GM15510 (cell line): ENCODE data around the gene UGT1A4.

Experiments used
- POLR2A ChIP-seq: IDR thresholded peaks from 3 replicates; pipeline ENCODE4 v1.6.1; 2011; ENCODE audit warnings: borderline replicate concordance; ENCODE audit not compliant: insufficient read length; ENCODE audit errors: extremely low read depth

Gene UGT1A4

DNA sequence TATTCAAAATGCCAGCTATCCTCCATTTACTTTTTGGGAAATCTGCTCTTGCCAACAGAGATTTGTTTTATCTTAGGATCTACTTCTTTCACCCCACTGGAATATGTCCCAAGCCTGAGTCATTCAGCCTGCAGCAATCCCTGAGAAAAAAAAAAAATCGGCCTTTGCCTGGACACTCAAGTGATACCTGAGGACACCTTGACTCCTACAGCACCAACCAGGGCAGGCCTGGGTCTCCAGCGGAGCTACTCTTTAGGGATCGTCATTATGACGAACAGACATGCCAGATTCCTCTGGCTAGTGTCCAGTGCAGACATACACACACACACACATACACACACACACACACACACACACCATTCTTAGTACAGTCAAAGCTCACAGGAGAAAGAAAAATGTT is 28.1 kb upstream of the UGT1A4 start:
- TF ChIP-seq POLR2A: no peak

DNA sequence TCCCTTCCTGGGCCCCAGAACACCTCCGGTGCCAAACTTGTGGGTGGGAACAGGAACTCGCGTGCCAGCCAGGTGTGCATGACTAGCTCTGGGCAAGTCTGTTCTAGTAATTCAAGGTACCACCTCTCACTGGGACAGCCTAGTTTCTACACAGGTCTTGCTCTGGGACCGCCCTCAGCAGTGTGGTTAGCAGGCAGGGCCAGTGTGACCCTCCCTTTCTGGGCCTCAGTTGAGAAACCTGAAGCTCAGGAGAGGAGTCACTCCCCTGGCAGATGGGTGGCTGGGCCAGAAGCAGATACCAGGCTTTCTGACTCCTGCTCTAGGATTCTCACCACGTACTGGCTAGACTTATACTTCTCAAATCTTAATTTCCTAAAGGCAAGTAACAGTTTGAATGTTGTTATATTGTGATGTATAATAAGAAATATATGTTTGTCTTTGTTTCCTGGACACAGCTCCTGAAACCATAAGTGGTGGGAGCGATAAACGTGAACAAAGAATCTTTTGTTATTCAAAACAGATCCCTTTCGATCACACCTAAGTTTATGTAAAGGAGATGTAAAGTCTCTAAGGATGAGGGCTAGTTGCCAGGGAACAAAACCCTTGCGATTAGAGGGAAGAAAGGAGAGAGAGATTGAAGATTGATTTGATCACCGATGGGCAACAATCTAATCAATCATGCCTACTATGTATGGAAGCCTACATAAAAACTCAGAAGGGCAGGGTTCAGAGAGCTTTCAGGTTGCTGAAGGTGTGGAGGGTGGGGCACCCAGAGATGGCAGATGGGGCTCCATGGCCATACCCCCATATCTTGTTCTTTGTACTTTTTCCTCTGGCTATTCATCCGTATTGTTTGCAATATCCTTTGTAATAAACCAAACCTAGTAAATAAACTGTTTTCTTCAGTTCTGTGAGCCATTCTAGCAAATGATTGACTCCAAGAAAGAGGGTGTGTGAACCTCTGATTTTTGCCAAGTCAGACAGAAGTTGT is 26.8 kb upstream of the UGT1A4 start:
- no peak for TF ChIP-seq POLR2A

DNA sequence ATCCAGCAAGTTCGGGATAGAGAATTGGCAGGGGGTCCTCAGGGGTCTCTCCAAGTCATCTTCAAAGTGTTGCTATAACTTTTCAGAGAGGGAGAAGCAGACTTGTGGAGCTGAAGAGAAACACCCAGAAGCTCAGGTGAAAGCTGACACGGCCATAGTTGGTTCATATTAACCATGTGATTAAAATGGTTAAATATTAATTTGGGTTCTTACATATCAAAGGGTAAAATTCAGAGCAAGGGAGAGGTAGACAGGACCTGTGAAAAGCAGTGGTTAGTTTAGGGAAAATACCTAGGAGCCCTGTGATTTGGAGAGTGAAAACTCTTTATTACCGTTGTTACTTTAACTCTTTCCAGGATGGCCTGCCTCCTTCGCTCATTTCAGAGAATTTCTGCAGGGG is 25.9 kb upstream of the UGT1A4 start, which contains the start of gene UGT1A6:
TSS of gene UGT1A6 (plus strand) at position 243 of the 400 bp plus-strand sequence. CDS start at position 358, 115 bp downstream.
- TF ChIP-seq POLR2A: no peak

DNA sequence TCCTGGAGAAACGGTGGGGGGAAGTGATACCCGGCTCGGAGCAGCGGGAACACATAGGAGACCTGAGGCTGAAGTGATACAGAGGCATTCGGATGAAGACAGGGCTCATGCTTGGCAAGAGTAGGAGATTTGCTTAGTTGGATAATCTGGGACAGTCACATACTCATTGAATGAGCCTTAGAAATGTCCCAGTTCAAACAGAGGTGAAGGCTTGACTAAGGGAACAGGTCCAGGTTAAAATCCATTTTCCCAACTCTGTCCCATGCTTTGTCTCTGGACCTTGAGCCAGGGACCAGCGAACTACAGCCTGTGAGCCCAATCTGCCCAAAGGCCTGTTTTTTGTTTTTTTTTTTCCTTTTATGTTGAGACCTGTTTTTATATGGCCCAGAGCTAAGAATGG is 24.6 kb upstream of the UGT1A4 start:
- no peak for TF ChIP-seq POLR2A

DNA sequence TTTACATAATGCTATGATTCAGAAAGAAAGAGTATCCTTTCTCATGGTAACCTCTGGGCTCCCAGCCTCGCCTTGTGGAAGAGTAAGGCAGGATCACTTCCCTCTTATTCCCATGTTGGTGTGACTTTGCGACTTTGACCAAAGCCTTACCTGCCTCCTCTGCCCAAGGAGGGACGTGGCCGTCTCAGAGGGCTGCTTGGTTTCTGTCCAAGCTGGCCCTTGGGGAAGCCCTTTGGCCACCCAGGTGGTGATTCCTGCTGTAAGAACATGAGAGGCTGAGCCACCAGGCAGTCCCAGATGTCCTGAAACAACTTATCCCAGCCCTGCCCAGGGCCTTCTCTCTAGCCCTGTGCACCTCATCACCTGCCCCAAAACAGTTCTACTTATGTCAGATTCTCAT is 19.8 kb upstream of the UGT1A4 start:
- TF ChIP-seq POLR2A: no peak

DNA sequence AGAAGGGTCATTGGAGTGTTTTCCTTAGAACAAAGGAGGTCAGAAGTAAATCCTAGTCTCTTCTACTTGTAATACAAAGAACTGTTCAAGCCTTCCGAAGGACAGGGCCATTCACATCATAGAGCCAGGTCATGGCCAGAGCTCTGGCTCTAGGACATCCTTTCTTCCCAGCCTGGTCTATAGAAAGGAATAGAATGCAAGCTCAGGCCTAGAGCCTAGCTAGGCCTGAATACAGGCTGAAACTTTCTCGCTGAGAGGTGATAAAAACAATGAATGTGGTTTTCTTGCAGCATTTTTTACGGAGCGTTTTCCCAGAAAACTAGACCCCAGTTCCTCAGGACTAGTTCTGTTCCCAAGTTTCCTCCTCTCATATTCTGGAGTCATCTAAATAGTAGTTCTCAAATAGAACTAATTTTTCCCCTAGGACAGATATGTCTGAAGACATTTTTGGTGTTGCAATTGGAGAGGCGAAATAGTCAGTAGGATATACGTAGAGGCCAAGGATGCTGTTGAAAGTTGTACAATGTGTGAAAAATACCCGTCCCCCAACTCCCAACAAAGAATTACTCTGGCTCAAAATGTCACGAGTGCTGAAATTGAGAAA is 19.0 kb upstream of the UGT1A4 start:
- TF ChIP-seq POLR2A: no peak

DNA sequence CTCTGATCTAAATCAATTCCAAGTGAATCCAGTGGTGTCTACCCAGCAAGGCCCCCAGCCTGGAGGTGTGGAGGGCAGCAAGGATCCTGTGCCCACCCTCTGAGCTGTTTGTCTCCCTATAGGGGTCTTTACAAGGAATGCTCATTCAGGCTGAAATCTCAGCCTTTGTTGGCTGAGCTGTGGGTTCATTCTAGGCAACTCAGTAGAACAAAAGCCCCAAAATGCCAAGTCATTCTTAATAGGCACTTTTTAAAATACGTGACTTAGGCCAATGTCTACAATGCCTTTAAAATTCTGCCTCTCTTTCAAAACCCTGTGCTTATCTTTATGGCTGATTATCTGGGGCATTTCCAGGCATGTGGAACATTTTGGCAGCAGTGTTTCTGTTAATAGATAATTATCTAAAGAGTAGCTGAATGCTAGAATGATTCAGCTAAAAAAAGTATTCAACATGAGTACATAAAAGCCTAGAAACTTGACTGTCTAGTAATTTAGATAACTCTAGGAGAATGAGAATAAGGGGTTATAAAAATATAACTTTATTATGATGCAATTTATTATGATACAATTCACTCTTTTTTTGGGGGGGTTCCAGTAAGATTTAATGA is 18.4 kb upstream of the UGT1A4 start:
- no peak for TF ChIP-seq POLR2A

DNA sequence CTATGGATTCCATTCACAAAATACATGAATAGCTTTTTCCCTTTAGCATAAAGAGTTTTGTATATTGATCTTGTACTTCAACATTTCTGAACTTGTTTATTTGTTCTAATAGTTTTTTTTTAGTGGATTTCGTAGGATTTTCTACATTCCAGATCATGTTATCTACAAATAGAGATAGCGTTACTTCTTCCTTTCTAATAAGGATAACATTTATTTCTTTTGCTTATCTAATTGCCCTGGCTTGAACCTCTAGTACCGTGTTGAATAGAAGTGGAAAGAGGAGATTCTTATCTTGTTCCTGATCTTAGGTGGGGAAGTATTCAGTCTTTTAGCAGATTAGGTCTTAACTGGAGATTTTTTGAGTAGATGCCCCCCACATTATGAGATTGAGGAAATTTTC is 16.3 kb upstream of the UGT1A4 start:
- TF ChIP-seq POLR2A: no peak

DNA sequence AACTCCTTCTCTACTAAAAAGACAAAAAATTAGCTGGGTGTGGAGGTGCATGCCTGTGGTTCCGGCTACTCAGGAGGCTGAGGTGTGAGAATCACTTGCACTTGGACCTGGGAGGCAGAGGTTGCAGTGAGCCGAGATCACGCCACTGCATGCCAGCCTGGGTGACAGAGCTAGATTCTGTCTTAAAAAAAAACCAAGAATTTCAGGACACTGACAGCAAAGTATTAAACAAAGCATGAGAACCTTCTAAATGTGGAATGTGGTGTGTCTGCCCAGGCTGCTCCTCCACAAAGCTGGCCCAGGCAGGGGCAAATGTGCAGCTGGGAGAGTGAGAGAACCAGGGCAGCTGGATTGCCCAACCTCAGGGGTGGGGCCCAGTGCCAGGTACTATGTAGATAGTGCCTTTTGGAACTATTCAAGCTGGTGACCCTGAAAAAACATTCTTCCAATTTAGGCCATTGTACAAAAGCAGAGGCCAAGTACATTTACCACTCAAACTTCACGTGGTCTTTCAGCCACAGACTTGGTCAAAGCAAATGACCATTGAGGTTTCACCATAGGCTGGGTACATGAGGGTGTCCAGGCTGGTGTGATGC is 12.5 kb upstream of the UGT1A4 start:
- TF ChIP-seq POLR2A: no peak

DNA sequence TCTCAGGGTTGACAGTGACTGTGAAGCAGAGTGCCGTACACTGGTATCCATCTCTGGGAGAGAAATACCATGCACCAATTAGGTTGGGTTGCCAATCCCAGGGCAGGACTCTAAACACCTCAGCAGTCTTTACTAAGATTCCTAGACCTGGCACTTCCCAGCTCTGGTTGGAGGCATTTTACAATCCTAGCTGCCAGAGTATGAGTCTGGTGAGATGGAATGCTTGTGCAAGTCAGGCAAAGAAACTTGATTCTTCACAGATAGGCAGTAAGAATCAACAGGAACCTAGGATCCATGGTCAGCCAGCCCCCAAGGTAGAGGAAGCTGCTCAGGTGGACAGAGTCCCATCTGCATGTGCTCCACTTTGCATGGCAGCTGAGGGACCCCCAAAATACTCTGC is 11.8 kb upstream of the UGT1A4 start:
- no peak for TF ChIP-seq POLR2A

DNA sequence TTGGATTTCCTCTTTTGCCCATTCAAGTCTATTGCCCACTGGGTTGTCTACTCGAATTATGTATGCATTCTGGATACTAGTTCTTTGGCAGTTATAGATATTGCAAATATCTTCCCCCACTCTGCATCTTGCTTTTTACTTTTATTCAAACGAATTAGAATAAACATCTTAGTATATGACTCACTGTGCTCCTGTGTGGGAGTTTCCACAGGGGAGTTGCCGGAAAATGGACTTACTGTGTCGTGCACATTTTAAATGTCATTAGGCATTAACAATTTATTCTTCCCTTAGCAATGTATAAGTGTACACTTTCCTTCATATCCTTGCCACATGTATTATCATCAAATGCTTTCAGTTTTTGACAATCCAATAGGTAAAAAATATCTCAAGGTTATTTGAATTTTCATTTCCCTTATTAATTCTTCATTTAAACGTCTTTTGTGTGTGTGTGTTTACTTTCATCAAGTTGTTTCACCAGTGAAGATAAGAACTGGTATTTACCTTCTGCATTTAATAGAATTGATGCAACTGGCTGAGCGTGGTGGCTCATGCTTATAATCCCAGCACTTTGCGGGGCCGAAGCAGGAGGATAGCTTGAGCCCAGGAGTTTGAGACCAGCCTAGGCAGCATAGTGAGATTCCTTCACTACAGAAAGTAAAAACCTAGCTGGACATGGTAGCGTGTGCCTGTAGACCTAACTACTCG is 10.4 kb upstream of the UGT1A4 start:
- no peak for TF ChIP-seq POLR2A

DNA sequence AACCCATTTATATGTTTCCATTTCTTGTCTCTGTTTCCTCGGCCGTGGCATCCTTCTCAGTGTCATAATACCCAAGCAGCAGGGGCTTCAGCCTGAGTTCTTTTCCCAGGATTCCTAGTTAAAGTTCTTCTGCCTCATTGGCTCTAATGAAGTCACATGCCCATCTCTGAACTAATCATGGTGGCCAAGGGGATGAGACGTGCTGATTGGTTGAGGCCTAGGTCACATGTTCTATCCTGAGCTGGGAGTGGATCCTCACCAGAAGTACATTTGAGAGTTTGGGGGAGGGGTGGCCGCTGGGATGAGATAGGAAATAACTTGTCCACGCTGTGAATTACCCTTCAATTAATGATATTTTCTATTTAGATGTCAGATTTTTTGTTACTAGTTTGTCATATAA is 9.6 kb upstream of the UGT1A4 start:
- TF ChIP-seq POLR2A: no peak

DNA sequence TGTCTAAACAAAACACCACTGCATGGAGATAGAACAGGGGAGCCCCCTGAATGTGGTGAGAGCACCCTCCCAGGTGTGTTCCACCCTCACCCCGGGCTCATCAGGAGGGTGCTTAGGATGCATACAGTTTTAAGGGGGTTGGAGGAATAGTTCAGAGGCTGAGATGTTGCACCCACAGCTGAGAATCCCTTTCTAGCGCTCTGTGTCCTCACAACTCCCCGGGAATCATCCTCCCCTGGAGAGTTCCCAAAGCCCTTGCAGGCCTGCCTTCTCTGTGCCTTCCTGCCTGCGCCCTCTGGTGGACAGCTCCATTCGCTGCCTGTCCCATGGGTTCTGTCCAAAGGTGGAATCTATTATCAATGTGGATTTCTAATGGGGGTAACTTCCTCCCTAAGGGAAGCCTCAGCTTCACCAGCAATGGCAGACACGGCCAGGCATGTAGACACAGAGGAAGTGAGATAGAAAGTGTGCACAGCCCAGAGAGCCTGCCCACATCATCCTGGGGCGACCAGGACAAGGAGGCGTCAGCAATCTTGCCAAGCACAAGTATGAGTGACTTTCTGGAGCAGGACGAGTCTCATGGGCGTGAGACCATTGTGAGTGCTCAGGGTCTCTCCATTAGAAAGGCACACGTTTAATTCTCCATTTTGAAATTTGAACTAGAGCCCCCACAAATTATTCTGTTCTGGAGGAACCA is 7.1 kb upstream of the UGT1A4 start:
- no peak for TF ChIP-seq POLR2A
